NCI-H2227 (cell line): ENCODE data around the gene ADORA2A.
"Not testable (repeated sequence)": the region's sequence is repeated elsewhere in the genome, so short reads cannot be mapped to it uniquely, and the experiment has no call there.

Source experiments
- DNase-seq: peaks from one replicate; lab custom pipeline; 2025; ENCODE audit not compliant: unreplicated experiment; lab: John Stamatoyannopoulos, UW

Gene ADORA2A

GRCh38 chr22:24482998-24483397 lies 55.6 kb downstream of the ADORA2A start:
- no peak for DNase-seq

- no peak for DNase-seq
These were observed 56.7 kb downstream of the ADORA2A start for GRCh38 chr22:24483976-24484545.

GRCh38 chr22:24485170-24485569 lies 57.8 kb downstream of the ADORA2A start:
- DNase-seq = no peak

GRCh38 chr22:24485608-24486007 lies 58.2 kb downstream of the ADORA2A start:
- DNase-seq = no peak

- DNase-seq = no peak
These were observed 59.1 kb downstream of the ADORA2A start for GRCh38 chr22:24486501-24486921.

- DNase-seq = no peak
These were observed 61.6 kb downstream of the ADORA2A start for GRCh38 chr22:24489011-24489410.

GRCh38 chr22:24489434-24489833 lies 62.0 kb downstream of the ADORA2A start:
- not testable (repeated sequence) for DNase-seq
